ENCODE results near the gene GALNT5.

GALNT5 gene

GRCh38 chr2:157345647-157346389, 88.3 kb downstream of the GALNT5 start:
- peaks cover 39% of the 10 kb centered on the region for H3K36me3 Mint-ChIP-seq (ENCODE audit: low read depth)

GRCh38 chr2:157348291-157348921, 90.9 kb downstream of the GALNT5 start:
- H3K4me1 Mint-ChIP-seq (ENCODE audit: low read depth), result peaks cover 40% of the 10 kb centered on the region
- peaks cover 13% of the 10 kb centered on the region for H3K36me3 Mint-ChIP-seq (ENCODE audit: low read depth)
- no peak overlapping the region for H3K27ac Mint-ChIP-seq
- H3K27me3 Mint-ChIP-seq, result no peaks in the 10 kb centered on the region
- peak overlapping the region; percentile 47 for H3K4me3 Mint-ChIP-seq
- peaks cover 13% of the 10 kb centered on the region for H3K9me3 Mint-ChIP-seq

More at GRCh38 chr2:157345647-157346389, 88.3 kb downstream of the GALNT5 start:
- H3K27me3 Mint-ChIP-seq, result no peaks in the 10 kb centered on the region
- peaks cover 37% of the 10 kb centered on the region for H3K9me3 Mint-ChIP-seq
- no peak overlapping the region for H3K4me3 Mint-ChIP-seq
- H3K4me1 Mint-ChIP-seq (ENCODE audit: low read depth), result peaks cover 32% of the 10 kb centered on the region
- no peak overlapping the region for H3K27ac Mint-ChIP-seq

DNA sequence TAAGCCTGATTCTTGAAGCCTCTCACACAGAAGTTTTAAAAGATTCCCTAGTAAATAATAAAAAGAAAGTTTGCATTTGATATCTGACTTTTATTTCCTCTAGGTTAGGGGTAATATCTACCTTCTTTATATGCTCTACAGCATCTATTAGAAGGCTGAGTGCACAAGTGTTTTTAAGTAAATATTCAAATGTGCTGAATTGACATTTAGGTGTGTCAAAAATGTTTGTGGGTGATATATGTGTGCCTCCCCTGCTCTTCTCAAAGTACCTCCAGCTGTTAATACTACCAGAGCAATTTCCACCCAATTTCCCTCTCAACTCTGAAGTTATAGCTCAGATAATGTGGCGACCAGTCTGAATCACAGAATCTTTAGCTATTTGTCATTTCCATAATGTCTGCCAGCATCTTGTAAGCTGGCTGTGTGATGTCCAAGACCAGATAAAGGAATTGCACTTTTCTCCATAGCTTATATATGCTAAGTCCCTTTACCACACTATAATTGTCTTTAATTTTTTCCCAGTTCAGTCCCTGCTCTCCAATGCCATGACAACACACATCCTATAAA, 92.5 kb downstream of the GALNT5 start:
- H3K4me1 Mint-ChIP-seq (ENCODE audit: low read depth), result peaks cover 51% of the 10 kb centered on the region
- H3K27ac Mint-ChIP-seq, result no peak overlapping the region
- peaks cover 6% of the 10 kb centered on the region for H3K9me3 Mint-ChIP-seq
- peaks cover 13% of the 10 kb centered on the region for H3K36me3 Mint-ChIP-seq (ENCODE audit: low read depth)
- H3K4me3 Mint-ChIP-seq, result no peak overlapping the region
- no peaks in the 10 kb centered on the region for H3K27me3 Mint-ChIP-seq

- H3K4me3 Mint-ChIP-seq, result no peak overlapping the region
- no peak overlapping the region for H3K27ac Mint-ChIP-seq
- H3K9me3 Mint-ChIP-seq, result peaks cover 6% of the 10 kb centered on the region
- peaks cover 8% of the 10 kb centered on the region for H3K36me3 Mint-ChIP-seq (ENCODE audit: low read depth)
- no peaks in the 10 kb centered on the region for H3K27me3 Mint-ChIP-seq
- peaks cover 48% of the 10 kb centered on the region for H3K4me1 Mint-ChIP-seq (ENCODE audit: low read depth)
These were observed 98.1 kb downstream of the GALNT5 start for GRCh38 chr2:157355618-157356017.

DNA sequence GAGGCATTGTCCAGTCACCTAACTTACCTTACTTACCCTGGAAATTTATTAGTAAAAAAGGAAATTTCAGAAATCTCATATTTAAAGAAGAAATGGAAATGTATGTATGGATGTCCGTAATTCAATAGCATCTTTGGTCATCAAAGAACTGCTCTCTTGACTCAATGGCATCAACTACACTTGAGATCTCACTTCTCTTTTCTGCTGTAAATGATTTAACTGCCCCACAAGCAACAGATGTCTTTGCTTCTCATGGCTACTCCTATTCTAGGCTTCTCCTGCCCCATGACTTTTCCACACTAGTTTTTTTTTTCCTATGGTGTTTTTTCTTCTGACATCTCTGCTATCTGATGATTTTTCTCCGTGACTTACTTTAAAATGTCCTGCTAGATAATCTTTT, 102.1 kb downstream of the GALNT5 start:
- no peaks in the 10 kb centered on the region for H3K27me3 Mint-ChIP-seq
- no peak overlapping the region for H3K4me3 Mint-ChIP-seq
- H3K36me3 Mint-ChIP-seq (ENCODE audit: low read depth), result peaks cover 30% of the 10 kb centered on the region
- peaks cover 8% of the 10 kb centered on the region for H3K9me3 Mint-ChIP-seq
- H3K27ac Mint-ChIP-seq, result no peak overlapping the region
- H3K4me1 Mint-ChIP-seq (ENCODE audit: low read depth), result peaks cover 53% of the 10 kb centered on the region

GRCh38 chr2:157361526-157361925, 104.0 kb downstream of the GALNT5 start:
- Mint-ChIP-seq H3K4me3 (no peak overlapping the region), H3K36me3 (ENCODE audit: low read depth) (peaks cover 42% of the 10 kb centered on the region), H3K4me1 (ENCODE audit: low read depth) (peaks cover 55% of the 10 kb centered on the region), H3K27ac (no peak overlapping the region), H3K27me3 (no peaks in the 10 kb centered on the region), H3K9me3 (peaks cover 8% of the 10 kb centered on the region)

DNA sequence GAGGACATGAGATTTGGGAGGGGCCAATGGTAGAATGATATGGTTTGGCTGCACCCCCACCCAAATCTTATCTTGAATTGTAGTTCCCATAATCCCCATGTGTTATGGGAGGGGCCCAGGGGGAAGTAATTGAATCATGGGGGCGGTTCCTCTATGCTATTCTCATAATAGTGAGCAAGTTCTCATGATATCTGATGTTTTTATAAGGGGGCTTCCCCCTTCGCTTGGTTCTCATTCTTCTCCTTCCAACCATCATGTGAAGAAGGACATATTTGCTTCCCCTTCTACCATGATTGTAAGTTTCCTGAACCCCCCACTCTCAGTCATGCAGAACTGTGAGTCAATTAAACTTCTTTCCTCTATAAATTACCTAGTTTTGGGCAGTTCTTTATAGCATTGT, 105.1 kb downstream of the GALNT5 start:
- no peaks in the 10 kb centered on the region for H3K27me3 Mint-ChIP-seq
- peaks cover 42% of the 10 kb centered on the region for H3K36me3 Mint-ChIP-seq (ENCODE audit: low read depth)
- peaks cover 54% of the 10 kb centered on the region for H3K4me1 Mint-ChIP-seq (ENCODE audit: low read depth)
- H3K4me3 Mint-ChIP-seq, result no peak overlapping the region
- peaks cover 8% of the 10 kb centered on the region for H3K9me3 Mint-ChIP-seq
- H3K27ac Mint-ChIP-seq, result no peak overlapping the region

GRCh38 chr2:157363612-157364101, 106.2 kb downstream of the GALNT5 start:
- Mint-ChIP-seq H3K27ac (peak overlapping the region; percentile 70), H3K4me1 (ENCODE audit: low read depth) (peaks cover 49% of the 10 kb centered on the region)

More at GRCh38 chr2:157363612-157364101, 106.2 kb downstream of the GALNT5 start:
- H3K36me3 Mint-ChIP-seq (ENCODE audit: low read depth), result peaks cover 47% of the 10 kb centered on the region
- peaks cover 8% of the 10 kb centered on the region for H3K9me3 Mint-ChIP-seq
- H3K27me3 Mint-ChIP-seq, result no peaks in the 10 kb centered on the region
- peak overlapping the region; percentile 21 for H3K4me3 Mint-ChIP-seq
